Stimulated activated CD8-positive, alpha-beta memory T cell treated with anti-CD3 and anti-CD28 coated beads, Interleukin-4, amount 100 ng/mL, for 4 hours (primary cell): Measurements from ENCODE around the gene SPATA31E1.
"Not testable (repeated sequence)": the region's sequence is repeated elsewhere in the genome, so short reads cannot be mapped to it uniquely, and the experiment has no call there.

Experiments used
- DNase-seq, 2 donors: peaks; one replicate each; pipeline ENCODE4 v3.0.0-alpha.2; 2020; ENCODE audit warnings: low read depth in 2 of 2, low spot score in 1 of 2

The SPATA31E1 gene

DNA sequence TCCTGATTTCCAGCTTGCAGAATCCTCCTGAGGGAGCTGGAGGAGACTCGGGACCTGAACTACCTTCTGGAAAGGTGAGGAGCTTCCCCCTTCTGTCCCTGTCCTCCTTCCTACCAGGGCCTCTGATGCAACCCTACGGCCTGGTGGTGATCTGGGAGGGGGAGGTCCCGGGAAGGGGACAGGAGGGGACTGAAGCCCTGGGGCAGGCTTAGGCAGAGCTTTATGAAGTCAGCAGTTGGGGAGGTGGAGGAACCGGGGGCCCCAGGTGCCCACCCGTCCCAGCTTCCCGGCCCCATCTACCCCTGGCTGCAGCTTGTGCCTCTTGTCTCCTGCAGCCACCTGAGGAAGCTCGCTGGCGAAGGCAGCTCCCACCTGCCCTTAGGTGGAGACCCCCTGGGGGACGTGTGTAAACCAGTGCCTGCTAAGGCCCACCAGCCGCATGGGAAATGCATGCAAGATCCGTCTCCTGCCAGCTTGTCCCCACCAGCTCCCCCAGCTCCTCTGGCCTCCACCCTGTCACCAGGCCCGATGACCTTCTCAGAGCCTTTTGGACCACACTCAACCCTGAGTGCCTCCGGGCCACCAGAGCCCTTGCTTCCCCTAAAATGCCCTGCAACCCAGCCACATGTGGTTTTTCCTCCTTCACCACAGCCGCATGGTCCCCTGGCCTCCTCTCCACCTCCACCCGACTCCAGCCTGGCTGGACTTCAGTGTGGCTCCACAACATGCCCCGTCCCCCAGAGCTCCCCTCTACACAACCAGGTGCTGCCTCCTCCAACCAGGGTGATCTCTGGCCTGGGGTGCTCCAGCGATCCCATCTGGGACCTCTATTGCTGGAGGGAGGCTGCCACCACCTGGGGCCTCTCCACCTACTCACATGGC, 2.1 kb downstream of the SPATA31E1 start:
- no peak for DNase-seq

- no peak for DNase-seq
Measured at GRCh38 chr9:87885484-87886189, 3.0 kb downstream of the SPATA31E1 start.

GRCh38 chr9:87886210-87886932, 3.7 kb downstream of the SPATA31E1 start:
- no peak for DNase-seq

DNA sequence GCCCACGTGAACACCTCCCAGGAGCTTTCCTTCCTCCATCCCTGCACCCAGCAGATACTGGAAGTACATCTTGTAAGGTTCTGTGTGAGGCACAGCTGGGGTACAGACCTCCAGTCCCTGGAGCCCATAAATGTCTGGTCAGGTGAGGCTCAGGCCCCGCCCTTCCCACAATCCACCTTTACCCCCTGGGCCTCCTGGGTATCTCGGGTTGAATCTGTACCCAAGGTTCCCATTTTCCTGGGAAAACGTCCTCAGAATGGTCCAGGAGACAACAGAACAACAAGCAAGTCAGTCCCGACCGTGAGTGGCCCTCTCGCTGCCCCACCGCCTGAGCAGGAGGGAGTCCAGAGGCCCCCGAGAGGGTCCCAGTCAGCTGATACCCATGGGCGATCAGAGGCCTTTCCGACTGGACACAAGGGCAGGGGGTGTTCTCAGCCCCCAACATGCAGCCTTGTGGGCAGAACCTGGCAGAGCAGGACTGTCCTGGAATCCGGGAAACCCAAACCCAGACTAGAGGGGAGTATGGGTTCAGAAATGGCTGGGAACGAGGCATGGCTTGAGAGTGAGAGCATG, 4.3 kb downstream of the SPATA31E1 start:
- no peak for DNase-seq

DNA sequence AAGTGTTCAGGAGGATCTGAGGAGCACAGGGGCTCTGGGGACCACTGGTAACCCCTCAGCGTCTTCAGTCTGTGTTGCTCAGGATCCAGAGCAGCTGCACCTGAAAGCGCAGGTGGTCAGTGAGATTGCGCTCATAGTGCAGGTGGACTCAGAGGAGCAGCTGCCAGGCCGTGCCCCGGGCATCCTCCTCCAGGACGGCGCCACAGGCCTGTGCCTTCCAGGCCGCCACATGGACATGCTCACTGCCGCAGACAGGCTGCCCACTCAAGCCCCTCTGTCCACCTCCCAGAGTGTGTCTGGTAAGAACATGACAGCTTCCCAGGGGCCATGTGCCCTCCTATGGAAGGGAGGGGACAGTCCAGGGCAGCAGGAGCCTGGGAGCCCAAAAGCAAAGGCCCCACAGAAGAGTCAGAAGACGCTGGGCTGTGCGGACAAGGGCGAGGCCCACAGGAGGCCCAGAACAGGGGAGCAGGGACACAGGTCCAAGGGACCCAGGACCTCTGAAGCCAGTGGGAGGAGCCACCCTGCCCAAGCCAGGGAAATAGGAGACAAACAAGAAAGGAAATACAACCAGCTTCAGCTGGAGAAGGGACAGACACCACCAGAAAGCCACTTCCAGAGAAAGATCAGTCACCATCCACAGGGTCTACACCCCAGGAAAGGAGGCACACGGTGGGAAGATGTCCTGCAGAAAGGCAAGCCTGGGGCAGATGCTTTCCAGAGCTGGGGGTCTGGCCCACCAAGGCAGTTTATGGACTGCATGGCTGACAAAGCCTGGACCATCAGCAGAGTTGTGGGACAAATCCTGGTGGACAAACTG, 5.2 kb downstream of the SPATA31E1 start:
- no peak for DNase-seq

GRCh38 chr9:87888501-87888900, 5.8 kb downstream of the SPATA31E1 start:
- no peak for DNase-seq

DNA sequence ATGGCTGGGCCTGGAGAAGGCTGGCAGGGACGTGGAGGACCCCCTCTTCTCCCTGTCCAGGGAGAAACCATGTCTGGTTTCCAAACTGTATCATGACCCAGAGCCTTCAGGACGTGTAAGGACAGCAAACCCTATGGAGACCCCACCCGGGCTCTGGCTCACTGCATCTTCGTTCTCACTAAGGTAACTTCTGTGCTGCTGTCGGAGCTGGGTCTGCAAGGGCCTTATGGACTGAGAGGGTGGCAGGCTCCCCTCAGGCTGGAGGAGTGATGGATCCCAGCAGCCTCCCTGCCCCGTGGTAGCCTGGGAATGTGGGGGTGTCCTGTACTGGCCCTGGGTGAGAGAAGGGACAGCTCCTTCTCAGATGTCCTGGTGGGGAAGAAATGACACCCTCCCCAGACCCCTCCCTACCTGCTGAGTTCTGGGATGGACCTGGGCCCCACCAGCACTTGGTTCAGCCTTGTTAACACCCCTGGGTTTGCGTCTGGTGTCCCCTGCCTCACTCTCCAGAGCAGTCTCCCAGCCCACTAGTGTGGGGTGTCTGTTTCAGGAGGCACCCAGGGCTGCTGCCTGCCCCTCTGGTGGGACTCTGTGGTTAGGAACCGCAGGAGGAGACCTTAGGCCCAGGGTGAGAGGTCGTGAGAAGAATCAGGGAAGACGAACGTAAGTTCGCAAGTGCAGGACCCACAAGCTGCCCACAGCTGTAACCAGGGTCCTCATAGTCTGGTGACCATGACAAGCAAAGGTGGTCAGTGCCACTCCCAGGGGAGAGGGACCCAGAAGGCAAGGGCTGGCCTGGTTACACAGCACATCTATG, 6.6 kb downstream of the SPATA31E1 start:
- DNase-seq: no peak

DNA sequence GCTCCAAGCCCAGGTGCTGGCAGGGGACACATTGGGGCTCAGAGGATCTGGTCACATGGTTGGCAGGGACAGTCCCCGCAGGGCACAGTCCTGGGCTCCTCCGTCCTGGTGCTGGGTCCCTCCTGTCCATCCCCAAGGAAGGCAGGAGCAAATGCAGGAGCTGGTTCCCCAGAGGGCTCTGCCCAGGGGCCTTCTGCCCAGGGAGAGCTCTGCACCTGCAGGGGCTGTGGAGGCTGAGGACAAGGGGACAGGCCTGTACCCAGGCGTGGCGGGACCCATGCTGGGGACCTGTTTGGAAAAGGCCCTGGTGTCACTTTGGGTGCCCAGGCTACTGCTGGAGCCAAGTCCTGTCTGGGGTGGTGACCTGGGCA, 7.2 kb downstream of the SPATA31E1 start:
- DNase-seq: no peak

DNA sequence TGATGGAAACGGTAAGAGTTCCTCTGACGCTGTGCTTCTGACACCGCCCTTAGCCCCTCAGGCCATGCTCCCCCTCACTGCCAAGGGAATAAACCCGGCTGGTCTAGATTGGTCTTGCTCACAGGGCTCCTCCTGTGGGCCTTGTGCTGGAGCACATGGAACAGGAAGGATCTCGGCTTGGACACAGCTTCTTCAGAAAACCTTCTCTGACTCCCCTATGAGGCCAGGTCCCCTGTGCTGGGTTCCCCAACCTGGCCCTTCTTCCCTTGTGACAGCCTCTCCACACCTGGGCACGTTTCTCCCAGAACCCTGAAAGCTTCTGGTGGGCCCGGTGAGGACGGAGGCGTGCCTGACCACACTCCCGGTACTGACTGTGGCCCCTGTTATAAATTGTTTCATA, 8.2 kb downstream of the SPATA31E1 start:
- DNase-seq: no peak

DNA sequence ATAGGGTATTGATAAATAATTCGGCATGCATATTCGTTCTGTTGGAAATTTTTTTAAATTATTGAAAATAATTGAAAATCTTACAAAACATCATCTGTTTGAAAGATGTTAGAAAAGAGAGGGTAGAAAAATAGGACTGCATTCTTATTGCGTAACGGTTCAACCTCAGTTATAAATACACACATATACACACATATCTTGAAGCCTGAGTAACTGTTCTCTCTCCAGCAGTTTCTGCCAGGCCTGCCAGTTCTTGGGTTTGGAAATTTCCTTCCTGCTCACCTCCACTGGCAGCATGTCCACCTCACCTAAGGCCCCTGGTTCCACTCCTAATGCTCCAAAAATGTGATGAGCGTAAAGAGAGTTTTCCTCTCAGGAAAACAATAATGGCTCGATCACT, 9.1 kb downstream of the SPATA31E1 start:
- no peak for DNase-seq

DNA sequence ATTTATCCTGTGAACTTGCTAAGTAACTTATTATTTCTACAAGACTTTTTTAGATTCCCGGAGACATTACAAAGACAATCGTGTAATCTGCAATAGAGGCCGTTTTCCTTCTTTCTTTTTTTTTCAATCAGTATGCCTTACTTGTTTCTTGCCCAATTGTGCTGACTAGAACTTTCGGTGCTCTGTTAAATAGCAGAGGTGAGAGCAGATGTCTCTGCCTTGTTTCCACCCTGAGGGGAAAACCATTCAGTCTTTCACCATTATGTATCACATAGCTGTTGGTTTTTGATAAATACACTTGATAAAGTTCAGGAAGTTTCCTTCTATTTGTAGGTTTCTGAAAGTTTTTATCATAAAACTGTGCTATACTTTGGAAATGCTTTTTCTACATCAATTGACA, 10.3 kb downstream of the SPATA31E1 start:
- no peak for DNase-seq

GRCh38 chr9:87894998-87895625, 12.4 kb downstream of the SPATA31E1 start:
- no peak for DNase-seq

- no peak for DNase-seq
Measured at GRCh38 chr9:87896891-87897290, 14.2 kb downstream of the SPATA31E1 start.

DNA sequence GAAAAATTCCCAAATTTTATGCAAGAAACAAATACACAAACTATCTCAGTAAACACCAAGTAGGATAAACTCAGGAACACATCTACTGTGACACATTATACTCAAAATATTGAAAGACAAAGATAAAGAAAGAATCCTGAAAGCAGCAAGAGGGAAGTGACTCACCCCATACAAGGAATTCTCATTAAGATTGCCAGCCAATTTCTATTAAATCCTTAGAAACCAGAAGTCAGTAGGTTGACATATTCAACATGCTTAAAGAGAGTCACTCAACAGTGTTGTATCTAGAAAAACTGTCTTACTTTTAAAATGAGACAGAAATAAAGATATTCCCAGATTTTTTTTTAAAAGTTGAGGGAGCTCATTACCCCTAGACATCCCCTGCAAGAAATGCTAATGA, 15.5 kb downstream of the SPATA31E1 start:
- no peak for DNase-seq

GRCh38 chr9:87902371-87902770, 19.7 kb downstream of the SPATA31E1 start:
- DNase-seq: not testable (repeated sequence)

GRCh38 chr9:87909310-87910041, 26.8 kb downstream of the SPATA31E1 start:
- DNase-seq: no peak

DNA sequence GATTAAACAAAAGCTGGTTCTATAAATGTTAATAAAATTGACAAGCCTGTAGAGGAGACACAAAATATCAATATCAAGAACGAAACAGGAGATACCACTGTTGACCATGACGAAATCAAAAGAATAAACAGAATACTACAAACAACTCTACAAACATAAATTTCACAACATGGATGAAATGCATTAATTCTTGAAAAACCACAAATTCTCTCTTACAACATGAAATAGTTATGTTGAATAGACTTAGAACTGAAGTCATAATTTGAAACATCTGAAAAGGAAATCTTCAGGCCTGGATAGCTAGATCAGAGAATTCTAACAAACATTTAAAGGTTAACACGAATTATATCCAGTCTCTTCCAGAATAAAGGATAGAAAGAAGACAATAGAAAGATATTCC, 28.1 kb downstream of the SPATA31E1 start:
- DNase-seq: no peak

- DNase-seq: not testable (repeated sequence)
Measured at GRCh38 chr9:87917662-87918061, 35.0 kb downstream of the SPATA31E1 start, which contains the start of gene SPATA31C1. TSS of gene SPATA31C1 (plus strand) at chr9:87917962.

GRCh38 chr9:87919013-87919412, 36.3 kb downstream of the SPATA31E1 start:
- DNase-seq: not testable (repeated sequence)
